HG02642 (cell line): ENCODE measurements around the gene HS3ST5.
"Not testable (repeated sequence)": the region's sequence is repeated elsewhere in the genome, so short reads cannot be mapped to it uniquely, and the experiment has no call there.

Experiments
- ATAC-seq: cut with Tn5 transposase; IDR thresholded peaks from one replicate; pipeline ENCODE4 v1.9.1; 2021; ENCODE audit warnings: mild to moderate bottlenecking; ENCODE audit not compliant: unreplicated experiment, poor library complexity

Gene HS3ST5

GRCh38 chr6:114282292-114282691 lies 60.5 kb downstream of the HS3ST5 start:
- ATAC-seq = no peak

GRCh38 chr6:114281496-114281895 lies 61.3 kb downstream of the HS3ST5 start:
- no peak for ATAC-seq

GRCh38 chr6:114280239-114280982 lies 62.4 kb downstream of the HS3ST5 start:
- ATAC-seq = no peak

GRCh38 chr6:114277220-114277619 lies 65.6 kb downstream of the HS3ST5 start:
- no peak for ATAC-seq

- ATAC-seq = no peak
These were observed 66.0 kb downstream of the HS3ST5 start for GRCh38 chr6:114276783-114277182.

GRCh38 chr6:114274836-114275235 lies 68.0 kb downstream of the HS3ST5 start:
- ATAC-seq = no peak

GRCh38 chr6:114272582-114272981 lies 70.2 kb downstream of the HS3ST5 start:
- no peak for ATAC-seq

GRCh38 chr6:114271405-114271804 lies 71.4 kb downstream of the HS3ST5 start:
- ATAC-seq = no peak

GRCh38 chr6:114267897-114268296 lies 74.9 kb downstream of the HS3ST5 start:
- ATAC-seq = peak; percentile 46

GRCh38 chr6:114260810-114261209 lies 82.0 kb downstream of the HS3ST5 start:
- no peak for ATAC-seq

- ATAC-seq = no peak
These were observed 84.4 kb downstream of the HS3ST5 start for GRCh38 chr6:114258376-114258775.

- ATAC-seq = no peak
These were observed 89.4 kb downstream of the HS3ST5 start for GRCh38 chr6:114253431-114253830.

GRCh38 chr6:114249522-114249921 lies 93.3 kb downstream of the HS3ST5 start:
- no peak for ATAC-seq

- no peak for ATAC-seq
These were observed 95.7 kb downstream of the HS3ST5 start for GRCh38 chr6:114247101-114247500.

GRCh38 chr6:114240796-114241195 lies 102.0 kb downstream of the HS3ST5 start:
- no peak for ATAC-seq

- ATAC-seq = no peak
These were observed 114.1 kb downstream of the HS3ST5 start for GRCh38 chr6:114228675-114229074.

- ATAC-seq = no peak
These were observed 114.8 kb downstream of the HS3ST5 start for GRCh38 chr6:114227944-114228468.

- ATAC-seq = no peak
These were observed 122.6 kb downstream of the HS3ST5 start for GRCh38 chr6:114220241-114220640.

GRCh38 chr6:114218437-114219340 lies 124.1 kb downstream of the HS3ST5 start:
- ATAC-seq = no peak

GRCh38 chr6:114217996-114218395 lies 124.8 kb downstream of the HS3ST5 start:
- not testable (repeated sequence) for ATAC-seq

- ATAC-seq = no peak
These were observed 125.9 kb downstream of the HS3ST5 start for GRCh38 chr6:114216789-114217467.
